IPS-15b (cell line): ENCODE results near the gene RNF141.

ENCODE experiments used
- H3K27me3 ChIP-seq: one replicate; pipeline ENCODE4 v1.6.1; 2013; ENCODE audit warnings: low read length; ENCODE audit not compliant: control insufficient read depth, insufficient read depth
- H3K36me3 ChIP-seq: one replicate; pipeline ENCODE4 v1.6.1; 2013; ENCODE audit warnings: low read length; ENCODE audit not compliant: control insufficient read depth, insufficient read depth
- H3K4me1 ChIP-seq: one replicate; pipeline ENCODE4 v1.6.1; 2013; ENCODE audit warnings: mild to moderate bottlenecking, low read length; ENCODE audit not compliant: control insufficient read depth, insufficient read depth
- H3K4me3 ChIP-seq: one replicate; pipeline ENCODE4 v1.5.1; 2013; ENCODE audit warnings: low read depth, low read length
- H3K9ac ChIP-seq: one replicate; pipeline ENCODE4 v1.6.1; 2013; ENCODE audit warnings: low read depth, mild to moderate bottlenecking, low read length
- H3K9me3 ChIP-seq: one replicate; pipeline ENCODE4 v1.6.1; 2013; ENCODE audit warnings: mild to moderate bottlenecking, low read length; ENCODE audit not compliant: control insufficient read depth, insufficient read depth

Gene RNF141

GRCh38 chr11:10573556-10573955 lies 32.6 kb upstream of the RNF141 start:
- Histone ChIP-seq H3K4me3 (no peak overlapping the region), H3K9me3 (no peaks in the 10 kb centered on the region), H3K9ac (no peak overlapping the region), H3K27me3 (no peaks in the 10 kb centered on the region), H3K4me1 (no peaks in the 10 kb centered on the region), H3K36me3 (no peaks in the 10 kb centered on the region)

GRCh38 chr11:10573028-10573427 lies 32.0 kb upstream of the RNF141 start:
- H3K36me3 ChIP-seq, result no peaks in the 10 kb centered on the region
- no peaks in the 10 kb centered on the region for H3K9me3 ChIP-seq
- no peak overlapping the region for H3K4me3 ChIP-seq
- no peaks in the 10 kb centered on the region for H3K4me1 ChIP-seq
- H3K9ac ChIP-seq, result no peak overlapping the region
- no peaks in the 10 kb centered on the region for H3K27me3 ChIP-seq

GRCh38 chr11:10572533-10572932 lies 31.5 kb upstream of the RNF141 start:
- Histone ChIP-seq H3K4me1 (no peaks in the 10 kb centered on the region), H3K9ac (no peak overlapping the region), H3K4me3 (no peak overlapping the region), H3K27me3 (no peaks in the 10 kb centered on the region), H3K9me3 (no peaks in the 10 kb centered on the region), H3K36me3 (no peaks in the 10 kb centered on the region)

- no peaks in the 10 kb centered on the region for H3K9me3 ChIP-seq
- no peaks in the 10 kb centered on the region for H3K36me3 ChIP-seq
- no peaks in the 10 kb centered on the region for H3K27me3 ChIP-seq
- H3K4me1 ChIP-seq, result no peaks in the 10 kb centered on the region
- no peak within 1 kb of the TSS for H3K9ac ChIP-seq
- no peak within 1 kb of the TSS for H3K4me3 ChIP-seq
Measured at GRCh38 chr11:10568486-10568941, 27.5 kb upstream of the RNF141 start, which contains the start of gene LYVE1. TSS of gene LYVE1 (minus strand) at chr11:10568665. CDS start at chr11:10568532, 133 bp downstream.

- Histone ChIP-seq H3K36me3 (no peaks in the 10 kb centered on the region), H3K9me3 (no peaks in the 10 kb centered on the region), H3K9ac (no peak overlapping the region), H3K4me1 (no peaks in the 10 kb centered on the region), H3K4me3 (no peak overlapping the region), H3K27me3 (no peaks in the 10 kb centered on the region)
Measured at GRCh38 chr11:10567446-10567845, 26.5 kb upstream of the RNF141 start.

GRCh38 chr11:10566257-10566957 lies 25.4 kb upstream of the RNF141 start:
- no peak overlapping the region for H3K9ac ChIP-seq
- H3K9me3 ChIP-seq, result no peaks in the 10 kb centered on the region
- H3K4me3 ChIP-seq, result no peak overlapping the region
- no peaks in the 10 kb centered on the region for H3K27me3 ChIP-seq
- H3K4me1 ChIP-seq, result no peaks in the 10 kb centered on the region
- H3K36me3 ChIP-seq, result no peaks in the 10 kb centered on the region

GRCh38 chr11:10565493-10565892 lies 24.5 kb upstream of the RNF141 start:
- H3K4me1 ChIP-seq, result no peaks in the 10 kb centered on the region
- no peaks in the 10 kb centered on the region for H3K36me3 ChIP-seq
- H3K9ac ChIP-seq, result no peak overlapping the region
- H3K27me3 ChIP-seq, result no peaks in the 10 kb centered on the region
- no peak overlapping the region for H3K4me3 ChIP-seq
- H3K9me3 ChIP-seq, result no peaks in the 10 kb centered on the region

GRCh38 chr11:10564696-10565318 lies 23.8 kb upstream of the RNF141 start:
- H3K27me3 ChIP-seq, result no peaks in the 10 kb centered on the region
- H3K4me3 ChIP-seq, result no peak overlapping the region
- no peaks in the 10 kb centered on the region for H3K9me3 ChIP-seq
- H3K36me3 ChIP-seq, result no peaks in the 10 kb centered on the region
- H3K4me1 ChIP-seq, result no peaks in the 10 kb centered on the region
- H3K9ac ChIP-seq, result no peak overlapping the region

- Histone ChIP-seq H3K27me3 (no peaks in the 10 kb centered on the region), H3K9me3 (no peaks in the 10 kb centered on the region), H3K4me3 (no peak overlapping the region), H3K9ac (no peak overlapping the region), H3K4me1 (no peaks in the 10 kb centered on the region), H3K36me3 (no peaks in the 10 kb centered on the region)
Measured at GRCh38 chr11:10564030-10564429, 23.0 kb upstream of the RNF141 start.

- H3K4me1 ChIP-seq, result no peaks in the 10 kb centered on the region
Measured at GRCh38 chr11:10561947-10562346, 21.0 kb upstream of the RNF141 start.

GRCh38 chr11:10561043-10561818 lies 20.2 kb upstream of the RNF141 start:
- Histone ChIP-seq H3K27me3 (no peaks in the 10 kb centered on the region), H3K4me3 (no peak overlapping the region), H3K4me1 (no peaks in the 10 kb centered on the region), H3K9me3 (no peaks in the 10 kb centered on the region), H3K36me3 (no peaks in the 10 kb centered on the region), H3K9ac (no peak overlapping the region)

More at GRCh38 chr11:10561947-10562346, 21.0 kb upstream of the RNF141 start:
- H3K36me3 ChIP-seq, result no peaks in the 10 kb centered on the region
- no peaks in the 10 kb centered on the region for H3K9me3 ChIP-seq
- no peaks in the 10 kb centered on the region for H3K27me3 ChIP-seq
- H3K9ac ChIP-seq, result no peak overlapping the region
- H3K4me3 ChIP-seq, result no peak overlapping the region
